Measurements from ENCODE around the gene MSI2.

- no peak for TF ChIP-seq YY1 (IDR thresholded peaks at IDR 0.05; ENCODE audit: insufficient read depth, insufficient read length)
- TF ChIP-seq SUZ12 (IDR thresholded peaks at IDR 0.05; ENCODE audit: extremely low read depth, insufficient read depth, insufficient read length), result no peak
Observed at GRCh38 chr17:57578608-57579225, 322.4 kb downstream of the MSI2 start.
